Measurements from ENCODE around the gene ATP6AP1. TPM values are rescaled to one million over a fixed set of nuclear protein-coding genes. Genes with fewer than 3 reads are reported as not detected.

The ATP6AP1 gene
- total RNA-seq, 1 donor from 2014 or later: 78.3 TPM

- TF ChIP-seq CTCF (IDR thresholded peaks at IDR 0.05; ENCODE audit: insufficient read depth, low read length, poor library complexity, severe bottlenecking): no peak
- Histone ChIP-seq H3K27me3 (ENCODE audit: control insufficient read depth, insufficient read depth, low read length) (no peaks in the 10 kb centered on the region), H3K36me3 (ENCODE audit: control insufficient read depth, insufficient read depth, low read length) (peaks cover 2% of the 10 kb centered on the region), H3K4me3 (ENCODE audit: low read depth, low read length) (no peak overlapping the region)
- DNase-seq (ENCODE audit: low read depth): no peak
Observed at GRCh38 chrX:154401045-154401799, 27.3 kb upstream of the ATP6AP1 start.

GRCh38 chrX:154401918-154402621 lies 26.4 kb upstream of the ATP6AP1 start:
- H3K27me3 ChIP-seq (ENCODE audit: control insufficient read depth, insufficient read depth, low read length): no peaks in the 10 kb centered on the region
- H3K36me3 ChIP-seq (ENCODE audit: control insufficient read depth, insufficient read depth, low read length): peaks cover 2% of the 10 kb centered on the region
- DNase-seq (ENCODE audit: low read depth): no peak
- no peak overlapping the region for H3K4me3 ChIP-seq (ENCODE audit: low read depth, low read length)
- no peak for TF ChIP-seq CTCF (IDR thresholded peaks at IDR 0.05; ENCODE audit: insufficient read depth, low read length, poor library complexity, severe bottlenecking)

- no peak for TF ChIP-seq CTCF (IDR thresholded peaks at IDR 0.05; ENCODE audit: insufficient read depth, low read length, poor library complexity, severe bottlenecking)
- Histone ChIP-seq H3K4me3 (ENCODE audit: low read depth, low read length) (no peak overlapping the region), H3K27me3 (ENCODE audit: control insufficient read depth, insufficient read depth, low read length) (no peaks in the 10 kb centered on the region), H3K36me3 (ENCODE audit: control insufficient read depth, insufficient read depth, low read length) (peaks cover 2% of the 10 kb centered on the region)
- DNase-seq (ENCODE audit: low read depth): no peak
Observed at GRCh38 chrX:154402622-154403127, 25.8 kb upstream of the ATP6AP1 start.

GRCh38 chrX:154403192-154403591 lies 25.3 kb upstream of the ATP6AP1 start:
- H3K27me3 ChIP-seq (ENCODE audit: control insufficient read depth, insufficient read depth, low read length): no peaks in the 10 kb centered on the region
- peaks cover 2% of the 10 kb centered on the region for H3K36me3 ChIP-seq (ENCODE audit: control insufficient read depth, insufficient read depth, low read length)
- no peak for TF ChIP-seq CTCF (IDR thresholded peaks at IDR 0.05; ENCODE audit: insufficient read depth, low read length, poor library complexity, severe bottlenecking)
- no peak for DNase-seq (ENCODE audit: low read depth)
- H3K4me3 ChIP-seq (ENCODE audit: low read depth, low read length): no peak overlapping the region

GRCh38 chrX:154403858-154404257 lies 24.6 kb upstream of the ATP6AP1 start:
- Histone ChIP-seq H3K4me3 (ENCODE audit: low read depth, low read length) (no peak overlapping the region), H3K27me3 (ENCODE audit: control insufficient read depth, insufficient read depth, low read length) (no peaks in the 10 kb centered on the region), H3K36me3 (ENCODE audit: control insufficient read depth, insufficient read depth, low read length) (peaks cover 2% of the 10 kb centered on the region)
- DNase-seq (ENCODE audit: low read depth): no peak
- no peak for TF ChIP-seq CTCF (IDR thresholded peaks at IDR 0.05; ENCODE audit: insufficient read depth, low read length, poor library complexity, severe bottlenecking)

Measured in kidney epithelial cell (primary cell).